NCI-H1048 (cell line): ENCODE measurements around the gene CHN2.
A peak's percentile ranks its signal among the peaks of the same experiment; 100 is the strongest.
"Not testable (repeated sequence)": the region's sequence is repeated elsewhere in the genome, so short reads cannot be mapped to it uniquely, and the experiment has no call there.

ENCODE experiments used
- DNase-seq: peaks from one replicate; lab custom pipeline; 2025; lab: John Stamatoyannopoulos, UW

CHN2 gene

GRCh38 chr7:29496355-29497020 lies 301.9 kb downstream of the CHN2 start:
- DNase-seq: peak; percentile 58

GRCh38 chr7:29499932-29500331 lies 305.4 kb downstream of the CHN2 start:
- DNase-seq: no peak

- DNase-seq: no peak
These were observed 306.1 kb downstream of the CHN2 start for GRCh38 chr7:29500719-29501118.

- no peak for DNase-seq
These were observed 307.6 kb downstream of the CHN2 start for GRCh38 chr7:29502133-29502532.

- no peak for DNase-seq
These were observed 311.4 kb downstream of the CHN2 start for GRCh38 chr7:29505931-29506330.

GRCh38 chr7:29508608-29509007 lies 314.0 kb downstream of the CHN2 start:
- DNase-seq: no peak

GRCh38 chr7:29510028-29510427 lies 315.5 kb downstream of the CHN2 start:
- no peak for DNase-seq

GRCh38 chr7:29511337-29511736 lies 316.8 kb downstream of the CHN2 start:
- DNase-seq: no peak

GRCh38 chr7:29511851-29512250 lies 317.3 kb downstream of the CHN2 start:
- DNase-seq: no peak

GRCh38 chr7:29516491-29516890 lies 321.9 kb downstream of the CHN2 start:
- DNase-seq: no peak

GRCh38 chr7:29518616-29519015 lies 324.0 kb downstream of the CHN2 start:
- DNase-seq: no peak

GRCh38 chr7:29523728-29524127 lies 329.2 kb downstream of the CHN2 start:
- DNase-seq: no peak

GRCh38 chr7:29527505-29528108 lies 333.0 kb downstream of the CHN2 start:
- no peak for DNase-seq

GRCh38 chr7:29528526-29528925 lies 334.0 kb downstream of the CHN2 start:
- DNase-seq: not testable (repeated sequence)
